GM12875 (cell line): ENCODE results near the gene TRABD2B.

Experiments
- H3K4me3 ChIP-seq: one replicate; pipeline ENCODE4 v1.5.1; 2011; ENCODE audit warnings: low read depth, low read length, control low read depth
- TF ChIP-seq, protein P1 (sequence below): IDR thresholded peaks from 2 replicates; pipeline ENCODE4 v1.5.1; 2011; ENCODE audit warnings: low read depth, mild to moderate bottlenecking, control low read depth, inconsistent platforms, low read length, moderate library complexity, borderline replicate concordance; ENCODE audit not compliant: insufficient read depth

Gene TRABD2B

DNA sequence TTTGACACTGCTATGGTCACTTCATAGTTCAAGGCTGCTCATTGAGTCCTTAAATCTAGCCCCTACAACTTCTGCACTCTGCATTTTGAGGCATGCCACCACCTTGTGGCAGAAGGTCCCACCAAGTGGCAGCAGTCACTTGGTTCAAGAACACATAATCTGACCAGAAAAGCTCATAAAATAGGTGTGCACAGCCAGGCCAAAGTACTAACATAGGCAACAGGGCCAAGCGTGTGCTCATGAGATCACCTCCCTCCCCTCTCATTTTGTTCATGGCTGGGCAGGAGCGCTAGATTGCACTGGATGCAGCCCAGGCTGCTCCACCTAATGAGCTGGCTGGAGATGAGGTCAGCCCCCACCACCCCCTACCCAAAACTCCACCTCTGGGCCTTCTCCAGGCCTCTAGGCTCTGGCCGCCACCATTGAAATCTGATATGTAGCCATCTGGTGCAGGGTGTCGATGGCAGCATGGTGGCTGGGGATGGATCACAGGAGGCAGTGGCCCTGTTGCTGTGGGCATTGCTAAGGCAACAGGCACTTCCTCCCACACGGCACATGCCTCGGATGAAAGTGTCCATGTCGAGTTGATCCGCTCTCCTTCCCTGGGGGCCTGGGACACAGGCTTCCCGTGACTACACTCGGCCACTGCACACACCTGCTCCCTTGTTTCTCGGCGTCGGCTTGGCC is 193.2 kb downstream of the TRABD2B start:
- TF ChIP-seq, protein P1, sequence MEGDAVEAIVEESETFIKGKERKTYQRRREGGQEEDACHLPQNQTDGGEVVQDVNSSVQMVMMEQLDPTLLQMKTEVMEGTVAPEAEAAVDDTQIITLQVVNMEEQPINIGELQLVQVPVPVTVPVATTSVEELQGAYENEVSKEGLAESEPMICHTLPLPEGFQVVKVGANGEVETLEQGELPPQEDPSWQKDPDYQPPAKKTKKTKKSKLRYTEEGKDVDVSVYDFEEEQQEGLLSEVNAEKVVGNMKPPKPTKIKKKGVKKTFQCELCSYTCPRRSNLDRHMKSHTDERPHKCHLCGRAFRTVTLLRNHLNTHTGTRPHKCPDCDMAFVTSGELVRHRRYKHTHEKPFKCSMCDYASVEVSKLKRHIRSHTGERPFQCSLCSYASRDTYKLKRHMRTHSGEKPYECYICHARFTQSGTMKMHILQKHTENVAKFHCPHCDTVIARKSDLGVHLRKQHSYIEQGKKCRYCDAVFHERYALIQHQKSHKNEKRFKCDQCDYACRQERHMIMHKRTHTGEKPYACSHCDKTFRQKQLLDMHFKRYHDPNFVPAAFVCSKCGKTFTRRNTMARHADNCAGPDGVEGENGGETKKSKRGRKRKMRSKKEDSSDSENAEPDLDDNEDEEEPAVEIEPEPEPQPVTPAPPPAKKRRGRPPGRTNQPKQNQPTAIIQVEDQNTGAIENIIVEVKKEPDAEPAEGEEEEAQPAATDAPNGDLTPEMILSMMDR: no peak
- H3K4me3 ChIP-seq: no peak overlapping the region

DNA sequence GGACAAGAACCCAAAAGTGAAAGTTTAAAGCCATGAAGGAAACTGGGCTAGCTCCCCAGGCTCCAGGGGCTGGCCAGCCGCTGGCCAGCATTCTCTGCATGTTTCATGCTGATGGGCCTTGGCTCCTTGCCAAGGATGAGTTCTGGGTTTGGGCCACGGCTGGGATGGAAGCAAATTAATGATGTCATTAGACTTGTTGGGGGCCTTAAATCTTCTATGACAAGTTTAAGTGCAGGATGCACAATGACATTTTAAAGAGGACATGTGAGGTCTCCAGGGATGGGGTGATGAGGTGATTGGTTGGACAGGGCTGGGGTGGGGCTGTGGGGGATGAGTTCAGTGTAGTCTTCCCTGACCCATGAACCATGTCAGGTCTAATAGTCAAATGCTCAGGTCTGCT is 199.6 kb downstream of the TRABD2B start:
- H3K4me3 ChIP-seq: no peak overlapping the region
- TF ChIP-seq, protein P1: no peak

DNA sequence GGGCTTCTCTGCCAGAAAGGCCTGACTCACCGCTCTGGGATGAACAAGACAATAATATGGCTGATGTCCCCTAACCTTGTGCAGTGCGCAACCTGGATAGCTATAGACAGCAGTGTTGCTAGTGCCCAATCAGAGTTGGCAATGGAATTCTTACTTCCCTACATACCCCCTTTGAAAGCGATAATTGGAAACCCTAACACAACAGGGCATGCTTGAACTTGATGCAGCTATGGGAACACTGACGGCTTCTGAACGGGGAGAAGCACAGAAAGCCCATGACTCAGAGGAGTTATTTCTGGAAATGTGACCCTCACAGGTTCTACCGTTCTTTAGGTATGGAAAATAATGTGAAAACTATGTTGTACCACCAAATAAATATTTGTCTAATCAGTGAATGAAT is 200.6 kb downstream of the TRABD2B start:
- TF ChIP-seq, protein P1: no peak
- no peak overlapping the region for H3K4me3 ChIP-seq

DNA sequence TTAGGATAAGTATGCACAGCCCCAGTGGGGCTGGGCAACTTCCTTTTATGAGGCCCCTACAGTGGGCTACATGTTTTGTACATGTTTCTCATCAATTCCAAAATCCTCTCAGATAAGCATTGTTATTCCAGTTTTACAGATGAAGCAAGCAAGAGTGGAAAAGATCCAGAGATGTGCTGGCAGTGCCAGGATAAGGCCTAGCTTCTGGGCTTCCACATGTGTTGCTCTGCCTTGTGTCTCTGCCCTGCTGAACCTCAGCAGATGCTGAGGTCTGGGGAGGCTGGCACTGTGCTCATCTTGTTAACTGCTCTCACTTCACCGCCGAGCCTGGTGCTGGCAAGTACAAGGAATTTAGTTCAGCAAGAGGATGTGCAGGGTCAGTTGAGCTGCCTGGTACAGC is 202.1 kb downstream of the TRABD2B start:
- H3K4me3 ChIP-seq: no peak overlapping the region
- TF ChIP-seq, protein P1: no peak

DNA sequence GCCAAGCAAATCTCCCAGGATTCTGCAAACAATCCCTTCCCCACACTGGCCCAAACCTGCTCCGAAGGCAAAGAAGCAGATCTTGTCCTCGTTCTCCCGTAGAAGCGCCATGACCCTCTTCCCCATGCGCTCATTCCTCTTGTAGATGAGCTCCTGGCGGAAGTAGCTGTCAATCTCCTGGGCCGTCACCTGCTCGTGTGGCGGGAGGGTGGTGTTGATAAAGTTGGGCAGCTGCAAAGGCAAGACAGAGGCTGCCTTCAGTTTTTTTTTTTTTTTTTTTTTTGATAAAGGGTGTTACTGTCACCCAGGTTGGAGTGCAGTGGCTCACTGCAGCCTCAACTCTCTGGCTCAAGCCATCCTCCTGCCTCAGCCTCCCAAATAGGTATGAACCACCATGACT is 202.7 kb downstream of the TRABD2B start:
- no peak overlapping the region for H3K4me3 ChIP-seq
- TF ChIP-seq, protein P1: no peak

DNA sequence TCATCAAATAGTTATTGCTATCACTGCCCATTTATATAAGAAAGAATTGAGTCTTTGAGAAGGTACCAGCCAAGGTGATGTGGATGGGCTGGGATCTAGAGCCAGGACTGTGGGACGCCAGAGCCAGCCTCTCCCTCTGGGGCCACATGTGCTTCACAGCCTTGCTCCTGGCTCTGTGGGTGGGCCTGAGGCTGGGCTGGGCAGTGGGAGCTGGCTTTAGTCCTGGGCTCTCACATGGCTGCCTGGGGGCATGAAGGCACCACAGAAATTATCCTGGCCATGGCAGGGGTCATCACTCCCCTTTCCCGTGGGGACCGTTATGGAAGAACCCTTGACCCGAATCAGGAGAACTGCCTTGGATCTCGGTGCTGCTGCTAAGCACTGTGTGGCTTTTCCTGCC is 203.1 kb downstream of the TRABD2B start:
- TF ChIP-seq, protein P1: no peak
- no peak overlapping the region for H3K4me3 ChIP-seq

DNA sequence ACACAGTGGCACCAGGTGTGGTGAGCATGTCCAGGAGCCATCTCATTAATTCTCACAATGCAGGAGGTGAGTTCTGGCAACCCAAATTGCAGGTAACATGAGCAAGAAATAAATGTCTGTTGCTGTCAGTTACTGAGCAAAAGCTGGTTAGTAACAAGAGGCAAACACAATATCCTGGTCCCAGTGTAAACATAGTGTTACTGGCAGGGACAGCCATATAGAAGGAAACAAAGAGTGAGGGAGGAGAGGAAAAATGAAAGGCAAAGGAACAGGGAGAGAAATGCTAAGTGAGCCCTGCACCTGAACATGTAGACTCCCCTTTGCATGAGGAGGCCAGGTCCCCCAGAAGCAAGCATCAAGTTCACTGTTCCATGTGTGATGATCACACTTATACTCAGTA is 203.6 kb downstream of the TRABD2B start:
- TF ChIP-seq, protein P1: no peak
- H3K4me3 ChIP-seq: no peak overlapping the region
